Measurements from ENCODE around the gene PIGC.

The PIGC gene

GRCh38 chr1:172476218-172476811 is 32.4 kb upstream of the PIGC start:
- H3K9ac ChIP-seq (ENCODE audit: insufficient read length, low read depth), result no peak overlapping the region
- no peaks in the 10 kb centered on the region for H3K36me3 ChIP-seq (ENCODE audit: insufficient read depth, insufficient read length, low read length)
- DNase-seq (ENCODE audit: low read depth, low spot score), result no peak
- peaks cover 3% of the 10 kb centered on the region for H3K4me1 ChIP-seq (ENCODE audit: insufficient read depth, insufficient read length)
- no peak for TF ChIP-seq YY1 (IDR thresholded peaks at IDR 0.05; ENCODE audit: insufficient read depth, insufficient read length)
- TF ChIP-seq ZNF274 (IDR thresholded peaks at IDR 0.05; ENCODE audit: low read depth, low read length), result no peak
- TF ChIP-seq SUZ12 (IDR thresholded peaks at IDR 0.05; ENCODE audit: extremely low read depth, insufficient read depth, insufficient read length), result no peak
- no peaks in the 10 kb centered on the region for H3K27me3 ChIP-seq (ENCODE audit: insufficient read depth, insufficient read length)
- H3K4me3 ChIP-seq (ENCODE audit: insufficient read length, low read depth), result no peak overlapping the region
- H3K9me3 ChIP-seq (ENCODE audit: insufficient read depth, low read length), result no peaks in the 10 kb centered on the region

- no peaks in the 10 kb centered on the region for H3K9me3 ChIP-seq (ENCODE audit: insufficient read depth, low read length)
- no peak for TF ChIP-seq ZNF274 (IDR thresholded peaks at IDR 0.05; ENCODE audit: low read depth, low read length)
- TF ChIP-seq SUZ12 (IDR thresholded peaks at IDR 0.05; ENCODE audit: extremely low read depth, insufficient read depth, insufficient read length), result no peak
- TF ChIP-seq YY1 (IDR thresholded peaks at IDR 0.05; ENCODE audit: insufficient read depth, insufficient read length), result no peak
These were observed 30.0 kb upstream of the PIGC start for GRCh38 chr1:172473842-172474241.

GRCh38 chr1:172473302-172473701 is 29.4 kb upstream of the PIGC start:
- no peaks in the 10 kb centered on the region for H3K4me1 ChIP-seq (ENCODE audit: insufficient read depth, insufficient read length)
- H3K4me3 ChIP-seq (ENCODE audit: insufficient read length, low read depth), result no peak overlapping the region
- no peaks in the 10 kb centered on the region for H3K27me3 ChIP-seq (ENCODE audit: insufficient read depth, insufficient read length)
- no peak for DNase-seq (ENCODE audit: low read depth, low spot score)
- no peaks in the 10 kb centered on the region for H3K36me3 ChIP-seq (ENCODE audit: insufficient read depth, insufficient read length, low read length)
- no peak overlapping the region for H3K9ac ChIP-seq (ENCODE audit: insufficient read length, low read depth)
- TF ChIP-seq ZNF274 (IDR thresholded peaks at IDR 0.05; ENCODE audit: low read depth, low read length), result no peak
- TF ChIP-seq YY1 (IDR thresholded peaks at IDR 0.05; ENCODE audit: insufficient read depth, insufficient read length), result no peak
- TF ChIP-seq SUZ12 (IDR thresholded peaks at IDR 0.05; ENCODE audit: extremely low read depth, insufficient read depth, insufficient read length), result no peak
- H3K9me3 ChIP-seq (ENCODE audit: insufficient read depth, low read length), result no peaks in the 10 kb centered on the region

More at GRCh38 chr1:172473842-172474241, 30.0 kb upstream of the PIGC start:
- no peak for DNase-seq (ENCODE audit: low read depth, low spot score)
- Histone ChIP-seq H3K27me3 (ENCODE audit: insufficient read depth, insufficient read length) (no peaks in the 10 kb centered on the region), H3K4me1 (ENCODE audit: insufficient read depth, insufficient read length) (no peaks in the 10 kb centered on the region), H3K36me3 (ENCODE audit: insufficient read depth, insufficient read length, low read length) (no peaks in the 10 kb centered on the region), H3K4me3 (ENCODE audit: insufficient read length, low read depth) (no peak overlapping the region), H3K9ac (ENCODE audit: insufficient read length, low read depth) (no peak overlapping the region)

- Histone ChIP-seq H3K9me3 (ENCODE audit: insufficient read depth, low read length) (no peaks in the 10 kb centered on the region), H3K27me3 (ENCODE audit: insufficient read depth, insufficient read length) (no peaks in the 10 kb centered on the region), H3K4me3 (ENCODE audit: insufficient read length, low read depth) (no peak overlapping the region), H3K36me3 (ENCODE audit: insufficient read depth, insufficient read length, low read length) (no peaks in the 10 kb centered on the region), H3K4me1 (ENCODE audit: insufficient read depth, insufficient read length) (no peaks in the 10 kb centered on the region), H3K9ac (ENCODE audit: insufficient read length, low read depth) (no peak overlapping the region)
- no peak for DNase-seq (ENCODE audit: low read depth, low spot score)
- TF ChIP-seq ZNF274 (IDR thresholded peaks at IDR 0.05; ENCODE audit: low read depth, low read length) (no peak), YY1 (IDR thresholded peaks at IDR 0.05; ENCODE audit: insufficient read depth, insufficient read length) (no peak), SUZ12 (IDR thresholded peaks at IDR 0.05; ENCODE audit: extremely low read depth, insufficient read depth, insufficient read length) (no peak)
These were observed 28.6 kb upstream of the PIGC start for GRCh38 chr1:172472495-172472894.

GRCh38 chr1:172471666-172472065 is 27.8 kb upstream of the PIGC start:
- no peaks in the 10 kb centered on the region for H3K4me1 ChIP-seq (ENCODE audit: insufficient read depth, insufficient read length)
- no peak for DNase-seq (ENCODE audit: low read depth, low spot score)
- TF ChIP-seq ZNF274 (IDR thresholded peaks at IDR 0.05; ENCODE audit: low read depth, low read length) (no peak), SUZ12 (IDR thresholded peaks at IDR 0.05; ENCODE audit: extremely low read depth, insufficient read depth, insufficient read length) (no peak)
- H3K36me3 ChIP-seq (ENCODE audit: insufficient read depth, insufficient read length, low read length), result no peaks in the 10 kb centered on the region
- H3K9me3 ChIP-seq (ENCODE audit: insufficient read depth, low read length), result no peaks in the 10 kb centered on the region
- H3K4me3 ChIP-seq (ENCODE audit: insufficient read length, low read depth), result no peak overlapping the region
- no peaks in the 10 kb centered on the region for H3K27me3 ChIP-seq (ENCODE audit: insufficient read depth, insufficient read length)
- H3K9ac ChIP-seq (ENCODE audit: insufficient read length, low read depth), result no peak overlapping the region

GRCh38 chr1:172470149-172470548 is 26.3 kb upstream of the PIGC start:
- H3K36me3 ChIP-seq (ENCODE audit: insufficient read depth, insufficient read length, low read length), result no peaks in the 10 kb centered on the region
- H3K4me3 ChIP-seq (ENCODE audit: insufficient read length, low read depth), result no peak overlapping the region
- no peaks in the 10 kb centered on the region for H3K4me1 ChIP-seq (ENCODE audit: insufficient read depth, insufficient read length)
- H3K27me3 ChIP-seq (ENCODE audit: insufficient read depth, insufficient read length), result no peaks in the 10 kb centered on the region
- no peak for DNase-seq (ENCODE audit: low read depth, low spot score)
- H3K9me3 ChIP-seq (ENCODE audit: insufficient read depth, low read length), result no peaks in the 10 kb centered on the region
- no peak overlapping the region for H3K9ac ChIP-seq (ENCODE audit: insufficient read length, low read depth)
- TF ChIP-seq SUZ12 (IDR thresholded peaks at IDR 0.05; ENCODE audit: extremely low read depth, insufficient read depth, insufficient read length), result no peak
- TF ChIP-seq YY1 (IDR thresholded peaks at IDR 0.05; ENCODE audit: insufficient read depth, insufficient read length), result no peak
- TF ChIP-seq ZNF274 (IDR thresholded peaks at IDR 0.05; ENCODE audit: low read depth, low read length), result no peak

- no peaks in the 10 kb centered on the region for H3K9me3 ChIP-seq (ENCODE audit: insufficient read depth, low read length)
- no peak overlapping the region for H3K9ac ChIP-seq (ENCODE audit: insufficient read length, low read depth)
- no peak overlapping the region for H3K4me3 ChIP-seq (ENCODE audit: insufficient read length, low read depth)
- TF ChIP-seq SUZ12 (IDR thresholded peaks at IDR 0.05; ENCODE audit: extremely low read depth, insufficient read depth, insufficient read length) (no peak), ZNF274 (IDR thresholded peaks at IDR 0.05; ENCODE audit: low read depth, low read length) (no peak), YY1 (IDR thresholded peaks at IDR 0.05; ENCODE audit: insufficient read depth, insufficient read length) (no peak)
- H3K4me1 ChIP-seq (ENCODE audit: insufficient read depth, insufficient read length), result no peaks in the 10 kb centered on the region
- no peaks in the 10 kb centered on the region for H3K27me3 ChIP-seq (ENCODE audit: insufficient read depth, insufficient read length)
- no peak for DNase-seq (ENCODE audit: low read depth, low spot score)
- no peaks in the 10 kb centered on the region for H3K36me3 ChIP-seq (ENCODE audit: insufficient read depth, insufficient read length, low read length)
These were observed 25.8 kb upstream of the PIGC start for GRCh38 chr1:172469717-172470116.
